GM23248 (cell line): ENCODE data around the gene MEG3.

Experiments used
- EZH2 ChIP-seq: fragments of 200-600 bp; sonication (generic); IDR thresholded peaks from 2 replicates; pipeline ENCODE4 v1.6.1; 2018; ENCODE audit warnings: antibody characterized with exemption, mild to moderate bottlenecking; ENCODE audit not compliant: insufficient read depth, poor library complexity, severe bottlenecking
- EZH2phosphoT487 ChIP-seq: fragments of 200-600 bp; sonication (generic); IDR thresholded peaks from 2 replicates; pipeline ENCODE4 v1.6.1; 2018; ENCODE audit warnings: antibody characterized with exemption, moderate library complexity, mild to moderate bottlenecking, low read depth; ENCODE audit not compliant: insufficient read depth

- TF ChIP-seq EZH2 (no peak), EZH2phosphoT487 (no peak)
Measured at GRCh38 chr14:100867631-100868315, 41.9 kb downstream of the MEG3 start.
